Ascending aorta (tissue), 2 donors: Measurements from ENCODE around the gene ADGRG4. TPM values are rescaled to one million over a fixed set of nuclear protein-coding genes. Genes with fewer than 3 reads are reported as not detected.

Experiments
- DNase-seq, 2 donors: peaks; one replicate each; pipeline ENCODE4 v3.0.0-alpha.2; 2019; ENCODE audit warnings: low spot score in 2 of 2
- H3K27ac ChIP-seq, 2 donors: fragments of 200-600 bp; sonication (generic); one replicate each; pipeline ENCODE4 v1.5.1; 2016 to 2017; ENCODE audit warnings: mild to moderate bottlenecking in 1 of 2
- H3K27me3 ChIP-seq: fragments of 200-600 bp; sonication (generic); one replicate; pipeline ENCODE4 v1.5.1; 2017
- H3K36me3 ChIP-seq, 2 donors: fragments of 200-600 bp; sonication (generic); one replicate each; pipeline ENCODE4 v1.5.1; 2016
- H3K4me1 ChIP-seq, 2 donors: fragments of 200-600 bp; sonication (generic); one replicate each; pipeline ENCODE4 v1.5.1; 2016 to 2017; ENCODE audit warnings: mild to moderate bottlenecking in 1 of 2
- H3K4me3 ChIP-seq, 2 donors: fragments of 200-600 bp; sonication (generic); one replicate each; pipeline ENCODE4 v1.5.1; 2016 to 2017; ENCODE audit warnings: mild to moderate bottlenecking in 1 of 2
- H3K9me3 ChIP-seq, 2 donors: fragments of 200-600 bp; sonication (generic); one replicate each; pipeline ENCODE4 v1.5.1; 2016
- CTCF ChIP-seq, 3 experiments: fragments of 200-600 bp in 2 of 3; fragments of 450-650 bp in 1 of 3; sonication (generic) in 2 of 3; IDR thresholded peaks; one replicate each; pipeline ENCODE4 v1.5.1; 2016 to 2019; ENCODE audit warnings: antibody characterized with exemption in 3 of 3, mild to moderate bottlenecking in 1 of 3, moderate library complexity in 1 of 3
- intact Hi-C: fragments of 100-400 bp; cut with DNase I; formaldehyde crosslinking; loops from one replicate; pipeline ENCODE4 v1.15.1; 2023
- total RNA-seq: library from RNA; depleted of rRNA; stranded (reverse); fragments of >200 nt; gene quantifications from one replicate; pipeline ENCODE4 v1.1.0, GENCODE V29; 2016

ADGRG4 gene
- total RNA-seq, 1 donor from 2014 or later = 0.75 TPM

- intact Hi-C loops = no loop called here
- no peak for DNase-seq
- no peaks in the 10 kb centered on the region for H3K36me3 ChIP-seq
- no peaks in the 10 kb centered on the region for H3K9me3 ChIP-seq
- H3K4me1 ChIP-seq = peaks cover 0 to 43% of the 10 kb centered on the region in 2 donors
- peak overlapping the region; percentile 88 to 91 for H3K27ac ChIP-seq
- no peak for TF ChIP-seq CTCF (IDR thresholded peaks at IDR 0.05)
- no peak overlapping the region for H3K4me3 ChIP-seq
- H3K27me3 ChIP-seq = no peaks in the 10 kb centered on the region
Observed at GRCh38 chrX:136259543-136259942, 41.2 kb upstream of the ADGRG4 start.

- no peak for TF ChIP-seq CTCF (IDR thresholded peaks at IDR 0.05)
- no peak overlapping the region for H3K4me3 ChIP-seq
Observed at GRCh38 chrX:136260776-136261175, 40.0 kb upstream of the ADGRG4 start.

GRCh38 chrX:136261321-136261720 lies 39.4 kb upstream of the ADGRG4 start:
- no peak for DNase-seq
- Histone ChIP-seq H3K27ac (peak overlapping the region; percentile 88 to 91), H3K9me3 (no peaks in the 10 kb centered on the region), H3K27me3 (no peaks in the 10 kb centered on the region), H3K4me1 (peaks cover 0 to 43% of the 10 kb centered on the region in 2 donors), H3K36me3 (no peaks in the 10 kb centered on the region), H3K4me3 (no peak overlapping the region)
- intact Hi-C loops = loop anchor here (5.0 kb wide), 1 partner anchor 94 kb away; no protein-coding TSS in a partner anchor
- TF ChIP-seq CTCF (IDR thresholded peaks at IDR 0.05) = no peak

More at GRCh38 chrX:136260776-136261175, 40.0 kb upstream of the ADGRG4 start:
- intact Hi-C loops = loop anchor here (5.0 kb wide), 1 partner anchor 93 kb away; no protein-coding TSS in a partner anchor
- peak overlapping the region; percentile 88 to 91 for H3K27ac ChIP-seq
- H3K27me3 ChIP-seq = no peaks in the 10 kb centered on the region
- no peaks in the 10 kb centered on the region for H3K9me3 ChIP-seq
- peak in 1 of 2 donors; percentile 82 for DNase-seq
- H3K36me3 ChIP-seq = no peaks in the 10 kb centered on the region
- H3K4me1 ChIP-seq = peaks cover 0 to 43% of the 10 kb centered on the region in 2 donors

GRCh38 chrX:136262243-136262642 lies 38.5 kb upstream of the ADGRG4 start:
- Histone ChIP-seq H3K36me3 (no peaks in the 10 kb centered on the region), H3K27ac (peak overlapping the region; percentile 88 to 91), H3K4me3 (no peak overlapping the region), H3K4me1 (peaks cover 0 to 36% of the 10 kb centered on the region in 2 donors), H3K27me3 (no peaks in the 10 kb centered on the region), H3K9me3 (no peaks in the 10 kb centered on the region)
- intact Hi-C loops = loop anchor here (5.0 kb wide), 1 partner anchor 95 kb away; no protein-coding TSS in a partner anchor
- no peak for DNase-seq
- TF ChIP-seq CTCF (IDR thresholded peaks at IDR 0.05) = no peak

GRCh38 chrX:136262812-136263315 lies 37.9 kb upstream of the ADGRG4 start:
- no peaks in the 10 kb centered on the region for H3K36me3 ChIP-seq
- intact Hi-C loops = loop anchor here (5.0 kb wide), 1 partner anchor 96 kb away; no protein-coding TSS in a partner anchor
- no peaks in the 10 kb centered on the region for H3K27me3 ChIP-seq
- TF ChIP-seq CTCF (IDR thresholded peaks at IDR 0.05) = no peak
- no peak overlapping the region for H3K4me3 ChIP-seq
- H3K4me1 ChIP-seq = peaks cover 0 to 34% of the 10 kb centered on the region in 2 donors
- DNase-seq = no peak
- peak overlapping the region; percentile 88 to 91 for H3K27ac ChIP-seq
- H3K9me3 ChIP-seq = no peaks in the 10 kb centered on the region
